ENCODE data around the gene PNPLA1.

The PNPLA1 gene

GRCh38 chr6:36333931-36334725 is 64.3 kb downstream of the PNPLA1 start:
- no peaks in the 10 kb centered on the region for H3K36me3 ChIP-seq (ENCODE audit: insufficient read depth, low read length)
- no peak overlapping the region for H3K9ac ChIP-seq (ENCODE audit: low read length)
- H3K4me2 ChIP-seq (ENCODE audit: low read length): no peak overlapping the region
- H3K27ac ChIP-seq (ENCODE audit: low read depth, low read length, poor library complexity, severe bottlenecking): no peak overlapping the region
- no peaks in the 10 kb centered on the region for H3F3A ChIP-seq (ENCODE audit: insufficient read depth, low read length)
- TF ChIP-seq CTCF (IDR thresholded peaks at IDR 0.05; ENCODE audit: low read length) (no peak), EZH2 (IDR thresholded peaks at IDR 0.05; ENCODE audit: borderline replicate concordance, low read length) (no peak)
- no peak overlapping the region for H2AFZ ChIP-seq (ENCODE audit: low read length)
- H3K9me2 ChIP-seq (ENCODE audit: low read depth, low read length): no peaks in the 10 kb centered on the region
- H3K27me3 ChIP-seq (ENCODE audit: insufficient read depth, low read length): peaks cover 5% of the 10 kb centered on the region
- no peak overlapping the region for H3K4me3 ChIP-seq (ENCODE audit: low read depth, low read length, poor library complexity, severe bottlenecking)
- H3K79me2 ChIP-seq (ENCODE audit: insufficient read depth, low read length): no peaks in the 10 kb centered on the region
- H3K9me3 ChIP-seq (ENCODE audit: low read length): no peaks in the 10 kb centered on the region
- no peaks in the 10 kb centered on the region for H3K4me1 ChIP-seq (ENCODE audit: insufficient read depth, low read length, severe bottlenecking)
- H4K20me1 ChIP-seq (ENCODE audit: insufficient read depth, low read length): no peaks in the 10 kb centered on the region

GRCh38 chr6:36334832-36335459 is 65.1 kb downstream of the PNPLA1 start:
- Histone ChIP-seq H3K9ac (ENCODE audit: low read length) (no peak overlapping the region), H3K79me2 (ENCODE audit: insufficient read depth, low read length) (no peaks in the 10 kb centered on the region), H4K20me1 (ENCODE audit: insufficient read depth, low read length) (no peaks in the 10 kb centered on the region), H3K9me3 (ENCODE audit: low read length) (no peaks in the 10 kb centered on the region), H3K4me3 (ENCODE audit: low read depth, low read length, poor library complexity, severe bottlenecking) (no peak overlapping the region), H3K27me3 (ENCODE audit: insufficient read depth, low read length) (peaks cover 3% of the 10 kb centered on the region), H3K27ac (ENCODE audit: low read depth, low read length, poor library complexity, severe bottlenecking) (no peak overlapping the region), H3K4me1 (ENCODE audit: insufficient read depth, low read length, severe bottlenecking) (no peaks in the 10 kb centered on the region), H3K36me3 (ENCODE audit: insufficient read depth, low read length) (no peaks in the 10 kb centered on the region), H3K4me2 (ENCODE audit: low read length) (no peak overlapping the region), H2AFZ (ENCODE audit: low read length) (no peak overlapping the region), H3F3A (ENCODE audit: insufficient read depth, low read length) (no peaks in the 10 kb centered on the region), H3K9me2 (ENCODE audit: low read depth, low read length) (no peaks in the 10 kb centered on the region)
- no peak for TF ChIP-seq CTCF (IDR thresholded peaks at IDR 0.05; ENCODE audit: low read length)
- no peak for TF ChIP-seq EZH2 (IDR thresholded peaks at IDR 0.05; ENCODE audit: borderline replicate concordance, low read length)

GRCh38 chr6:36335465-36336207 is 65.8 kb downstream of the PNPLA1 start:
- Histone ChIP-seq H3K4me3 (ENCODE audit: low read depth, low read length, poor library complexity, severe bottlenecking) (no peak overlapping the region), H3K4me2 (ENCODE audit: low read length) (no peak overlapping the region), H3F3A (ENCODE audit: insufficient read depth, low read length) (no peaks in the 10 kb centered on the region), H3K4me1 (ENCODE audit: insufficient read depth, low read length, severe bottlenecking) (peaks cover 2% of the 10 kb centered on the region), H3K36me3 (ENCODE audit: insufficient read depth, low read length) (no peaks in the 10 kb centered on the region), H3K79me2 (ENCODE audit: insufficient read depth, low read length) (no peaks in the 10 kb centered on the region), H3K9me2 (ENCODE audit: low read depth, low read length) (no peaks in the 10 kb centered on the region), H3K9me3 (ENCODE audit: low read length) (no peaks in the 10 kb centered on the region), H3K27me3 (ENCODE audit: insufficient read depth, low read length) (no peaks in the 10 kb centered on the region; the same call in 1 of the 2 replicates), H4K20me1 (ENCODE audit: insufficient read depth, low read length) (no peaks in the 10 kb centered on the region), H3K27ac (ENCODE audit: low read depth, low read length, poor library complexity, severe bottlenecking) (no peak overlapping the region), H2AFZ (ENCODE audit: low read length) (no peak overlapping the region), H3K9ac (ENCODE audit: low read length) (no peak overlapping the region)
- no peak for TF ChIP-seq EZH2 (IDR thresholded peaks at IDR 0.05; ENCODE audit: borderline replicate concordance, low read length)

All from OCI-LY1 (cell line).